HL-60 (cell line): ENCODE results near the gene EIF5.

Experiments
- DNase-seq, 2 experiments: peaks; one replicate each; pipeline ENCODE4 v3.0.0-alpha.2; 2010 to 2020; ENCODE audit warnings: low read depth in 1 of 2, low spot score in 1 of 2
- H3K27ac ChIP-seq: fragments of 250-450 bp; sonication (Bioruptor Pico); replicated peaks from 2 replicates; pipeline ENCODE4 v1.5.1; 2020; ENCODE audit warnings: mild to moderate bottlenecking, moderate library complexity
- H3K27me3 ChIP-seq: fragments of 250-450 bp; sonication (Bioruptor Pico); 2 replicates; pipeline ENCODE4 v1.5.1; 2021; ENCODE audit warnings: mild to moderate bottlenecking, moderate library complexity; ENCODE audit not compliant: insufficient read depth, poor library complexity, severe bottlenecking
- H3K4me3 ChIP-seq: replicated peaks from 2 replicates; pipeline ENCODE4 v1.5.1; 2011; ENCODE audit warnings: mild to moderate bottlenecking, control low read depth, low read length; ENCODE audit not compliant: insufficient read depth
- CTCF ChIP-seq: IDR thresholded peaks from one replicate; pipeline ENCODE4 v1.5.1; 2011; ENCODE audit warnings: low read length, control low read depth, inconsistent platforms; ENCODE audit not compliant: insufficient read depth
- GABPA ChIP-seq: IDR thresholded peaks from 2 replicates; pipeline ENCODE4 v1.6.1; 2012; ENCODE audit warnings: low read depth
- POLR2AphosphoS5 ChIP-seq: IDR thresholded peaks from 2 replicates; pipeline ENCODE4 v1.6.1; 2012; ENCODE audit warnings: low read depth
- REST ChIP-seq: IDR thresholded peaks from 2 replicates; pipeline ENCODE4 v1.6.1; 2012; ENCODE audit warnings: low read depth; ENCODE audit not compliant: insufficient replicate concordance
- SPI1 ChIP-seq: IDR thresholded peaks from 2 replicates; pipeline ENCODE4 v1.6.1; 2012; ENCODE audit warnings: low read depth, mild to moderate bottlenecking, borderline replicate concordance

Gene EIF5

GRCh38 chr14:103304706-103305105, 29.3 kb upstream of the EIF5 start:
- TF ChIP-seq SPI1, result no peak
- no peak for TF ChIP-seq REST
- no peak for TF ChIP-seq POLR2AphosphoS5
- TF ChIP-seq GABPA, result no peak
- Histone ChIP-seq H3K27me3 (no peaks in the 10 kb centered on the region), H3K27ac (no peak overlapping the region), H3K4me3 (no peak overlapping the region)
- DNase-seq, result no peak

GRCh38 chr14:103308717-103309616, 25.1 kb upstream of the EIF5 start:
- DNase-seq, result no peak
- TF ChIP-seq SPI1, result no peak
- no peak for TF ChIP-seq POLR2AphosphoS5
- TF ChIP-seq CTCF, result no peak
- no peak for TF ChIP-seq REST
- no peak for TF ChIP-seq GABPA
- no peaks in the 10 kb centered on the region for H3K27me3 ChIP-seq
- H3K4me3 ChIP-seq, result no peak overlapping the region
- H3K27ac ChIP-seq, result no peak overlapping the region

GRCh38 chr14:103310576-103311095, 23.4 kb upstream of the EIF5 start:
- no peak for DNase-seq
- H3K27ac ChIP-seq, result no peak overlapping the region
- TF ChIP-seq REST, result no peak
- TF ChIP-seq GABPA, result no peak
- TF ChIP-seq POLR2AphosphoS5, result no peak
- no peak for TF ChIP-seq CTCF
- TF ChIP-seq SPI1, result no peak
- H3K4me3 ChIP-seq, result no peak overlapping the region
- H3K27me3 ChIP-seq, result no peaks in the 10 kb centered on the region
